Osteocyte (in vitro differentiated cells): ENCODE results near the gene APBB2. TPM values are rescaled to one million over a fixed set of nuclear protein-coding genes. Genes with fewer than 3 reads are reported as not detected.

Experiments used
- DNase-seq: peaks from one replicate; pipeline ENCODE4 v3.0.0; 2021; ENCODE audit warnings: mixed read lengths; ENCODE audit not compliant: unreplicated experiment; ENCODE audit errors: extremely low spot score
- H3K27ac Mint-ChIP-seq: one replicate; pipeline ENCODE4 v1.8.0; 2021; ENCODE audit warnings: mild to moderate bottlenecking, mixed read lengths; ENCODE audit not compliant: unreplicated experiment
- H3K27me3 Mint-ChIP-seq: one replicate; pipeline ENCODE4 v1.8.0; 2021; ENCODE audit warnings: mixed read lengths; ENCODE audit not compliant: unreplicated experiment
- H3K36me3 Mint-ChIP-seq: one replicate; pipeline ENCODE4 v1.8.0; 2021; ENCODE audit warnings: mixed read lengths; ENCODE audit not compliant: unreplicated experiment
- H3K4me1 Mint-ChIP-seq: one replicate; pipeline ENCODE4 v1.8.0; 2021; ENCODE audit warnings: mixed read lengths; ENCODE audit not compliant: unreplicated experiment
- H3K4me3 Mint-ChIP-seq: one replicate; pipeline ENCODE4 v1.8.0; 2021; ENCODE audit warnings: mild to moderate bottlenecking, moderate library complexity, mixed read lengths; ENCODE audit not compliant: unreplicated experiment
- H3K9me3 Mint-ChIP-seq: one replicate; pipeline ENCODE4 v1.8.0; 2021; ENCODE audit warnings: mixed read lengths; ENCODE audit not compliant: unreplicated experiment
- total RNA-seq: library from RNA; stranded (reverse); gene quantifications from 2 replicates; pipeline ENCODE4 v1.2.1, GENCODE V29; 2021
- TF ChIP-seq, protein P1 (sequence below): fragments of 200-600 bp; sonication (generic); IDR thresholded peaks from 2 replicates; pipeline ENCODE4 v1.5.0; 2021; ENCODE audit warnings: antibody characterized with exemption, mild to moderate bottlenecking, moderate library complexity

APBB2 gene
- total RNA-seq, 1 donor from 2014 or later, result 56.2 TPM

DNA sequence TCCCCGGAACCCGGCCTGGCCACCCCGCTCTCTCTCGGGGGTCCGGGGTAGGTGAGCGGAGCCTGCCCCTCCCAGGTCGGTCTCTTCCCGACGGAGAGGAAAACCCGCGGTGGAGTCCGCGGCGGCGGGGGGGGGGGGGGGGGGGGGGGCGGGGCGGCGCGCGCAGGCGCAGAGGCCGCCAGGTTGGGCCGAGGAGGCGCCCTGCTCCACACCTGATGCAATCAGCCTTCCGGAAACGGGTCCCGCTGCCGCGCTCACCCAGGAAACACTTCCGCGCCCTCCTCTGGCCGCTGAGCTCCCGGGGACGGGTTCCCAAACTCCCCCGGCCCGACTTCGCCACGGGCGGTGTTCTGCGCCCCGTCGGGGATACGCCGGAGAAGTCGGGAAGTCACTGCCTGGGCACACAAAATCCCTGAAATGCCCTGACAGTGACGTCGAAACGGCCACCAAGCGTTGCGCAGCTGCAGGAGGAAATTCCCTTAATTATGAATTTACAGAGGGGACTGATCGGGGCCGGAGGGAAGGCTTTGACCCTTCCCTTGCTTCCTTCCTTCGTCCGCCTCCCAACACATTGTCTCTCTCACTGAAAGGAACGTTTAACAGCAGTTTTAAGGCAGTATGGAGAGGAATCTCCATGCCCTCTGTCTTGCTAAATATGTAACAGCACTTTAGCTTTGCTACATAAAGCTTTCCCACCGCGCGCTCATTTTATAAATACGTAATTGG, 2.1 kb upstream of the APBB2 start:
- H3K36me3 Mint-ChIP-seq, result no peaks in the 10 kb centered on the region
- DNase-seq, result peak; percentile 92
- no peaks in the 10 kb centered on the region for H3K9me3 Mint-ChIP-seq
- H3K4me3 Mint-ChIP-seq, result peak overlapping the region; percentile 85
- TF ChIP-seq, protein P1, sequence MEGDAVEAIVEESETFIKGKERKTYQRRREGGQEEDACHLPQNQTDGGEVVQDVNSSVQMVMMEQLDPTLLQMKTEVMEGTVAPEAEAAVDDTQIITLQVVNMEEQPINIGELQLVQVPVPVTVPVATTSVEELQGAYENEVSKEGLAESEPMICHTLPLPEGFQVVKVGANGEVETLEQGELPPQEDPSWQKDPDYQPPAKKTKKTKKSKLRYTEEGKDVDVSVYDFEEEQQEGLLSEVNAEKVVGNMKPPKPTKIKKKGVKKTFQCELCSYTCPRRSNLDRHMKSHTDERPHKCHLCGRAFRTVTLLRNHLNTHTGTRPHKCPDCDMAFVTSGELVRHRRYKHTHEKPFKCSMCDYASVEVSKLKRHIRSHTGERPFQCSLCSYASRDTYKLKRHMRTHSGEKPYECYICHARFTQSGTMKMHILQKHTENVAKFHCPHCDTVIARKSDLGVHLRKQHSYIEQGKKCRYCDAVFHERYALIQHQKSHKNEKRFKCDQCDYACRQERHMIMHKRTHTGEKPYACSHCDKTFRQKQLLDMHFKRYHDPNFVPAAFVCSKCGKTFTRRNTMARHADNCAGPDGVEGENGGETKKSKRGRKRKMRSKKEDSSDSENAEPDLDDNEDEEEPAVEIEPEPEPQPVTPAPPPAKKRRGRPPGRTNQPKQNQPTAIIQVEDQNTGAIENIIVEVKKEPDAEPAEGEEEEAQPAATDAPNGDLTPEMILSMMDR, result peak; percentile 64
- peaks cover 39% of the 10 kb centered on the region for H3K4me1 Mint-ChIP-seq
- peak overlapping the region; percentile 97 for H3K27ac Mint-ChIP-seq
- H3K27me3 Mint-ChIP-seq, result no peaks in the 10 kb centered on the region

GRCh38 chr4:41215969-41216293, 1.6 kb upstream of the APBB2 start:
- H3K9me3 Mint-ChIP-seq, result no peaks in the 10 kb centered on the region

GRCh38 chr4:41215155-41215554, 813 bp upstream of the APBB2 start:
- Mint-ChIP-seq H3K27ac (peak overlapping the region; percentile 97), H3K36me3 (no peaks in the 10 kb centered on the region), H3K9me3 (no peaks in the 10 kb centered on the region), H3K4me3 (peak overlapping the region; percentile 53), H3K4me1 (peaks cover 40% of the 10 kb centered on the region), H3K27me3 (no peaks in the 10 kb centered on the region)
- DNase-seq, result no peak
- TF ChIP-seq, protein P1, result no peak

More at GRCh38 chr4:41215969-41216293, 1.6 kb upstream of the APBB2 start:
- no peaks in the 10 kb centered on the region for H3K27me3 Mint-ChIP-seq
- no peak for DNase-seq
- H3K36me3 Mint-ChIP-seq, result no peaks in the 10 kb centered on the region
- H3K4me3 Mint-ChIP-seq, result peak overlapping the region; percentile 85
- peaks cover 40% of the 10 kb centered on the region for H3K4me1 Mint-ChIP-seq
- TF ChIP-seq, protein P1, result no peak
- peak overlapping the region; percentile 97 for H3K27ac Mint-ChIP-seq

GRCh38 chr4:41214825-41215146, 444 bp upstream of the APBB2 start:
- peak overlapping the region; percentile 27 for H3K27ac Mint-ChIP-seq
- no peaks in the 10 kb centered on the region for H3K9me3 Mint-ChIP-seq
- no peaks in the 10 kb centered on the region for H3K36me3 Mint-ChIP-seq
- DNase-seq, result no peak
- no peaks in the 10 kb centered on the region for H3K27me3 Mint-ChIP-seq
- peak overlapping the region; percentile 53 for H3K4me3 Mint-ChIP-seq
- H3K4me1 Mint-ChIP-seq, result peaks cover 40% of the 10 kb centered on the region
- TF ChIP-seq, protein P1, result peak; percentile 6

GRCh38 chr4:41213625-41214135, 662 bp downstream of the APBB2 start:
- Mint-ChIP-seq H3K4me1 (peaks cover 46% of the 10 kb centered on the region), H3K9me3 (no peaks in the 10 kb centered on the region), H3K27ac (peak overlapping the region; percentile 74), H3K36me3 (peaks cover 3% of the 10 kb centered on the region), H3K4me3 (peak overlapping the region; percentile 89), H3K27me3 (no peaks in the 10 kb centered on the region)
- TF ChIP-seq, protein P1, result no peak
- DNase-seq, result no peak
